Neural cell (in vitro differentiated cells): ENCODE measurements around the gene ITGAD. TPM values are rescaled to one million over a fixed set of nuclear protein-coding genes. Genes with fewer than 3 reads are reported as not detected.

Experiments
- H2AFZ ChIP-seq: fragments of 200-600, 300-800 bp; sonication (generic), shearing (Covaris generic); 2 replicates; pipeline ENCODE4 v1.6.0; 2014; ENCODE audit warnings: low read depth, mild to moderate bottlenecking, antibody characterized with exemption, low read length, moderate library complexity
- H3F3A ChIP-seq: fragments of 200-600 bp; shearing (Covaris generic); 2 replicates; pipeline ENCODE4 v1.6.1; 2016; ENCODE audit warnings: mild to moderate bottlenecking, moderate library complexity, mixed read lengths, antibody characterized with exemption, low read length; ENCODE audit not compliant: insufficient read depth, poor library complexity, severe bottlenecking
- H3K27ac ChIP-seq: fragments of 200-600, 300-800 bp; sonication (generic), shearing (Covaris generic); 2 replicates; pipeline ENCODE4 v1.5.1; 2014; ENCODE audit warnings: mild to moderate bottlenecking, low read length, moderate library complexity
- H3K27me3 ChIP-seq: fragments of 300-800, 200-600 bp; sonication (generic), shearing (Covaris generic); 2 replicates; pipeline ENCODE4 v1.6.0; 2014; ENCODE audit warnings: mild to moderate bottlenecking, low read depth, low read length, moderate library complexity; ENCODE audit not compliant: insufficient read depth
- H3K36me3 ChIP-seq: fragments of 300-800, 200-600 bp; sonication (generic), shearing (Covaris generic); 2 replicates; pipeline ENCODE4 v1.5.1; 2014; ENCODE audit warnings: mild to moderate bottlenecking, antibody characterized with exemption, low read length, moderate library complexity; ENCODE audit not compliant: insufficient read depth
- H3K4me2 ChIP-seq: fragments of 300-800, 200-600 bp; sonication (generic), shearing (Covaris generic); 2 replicates; pipeline ENCODE4 v1.6.0; 2014; ENCODE audit warnings: mild to moderate bottlenecking, low read length
- H3K4me3 ChIP-seq: fragments of 300-800, 200-600 bp; sonication (generic), shearing (Covaris generic); 2 replicates; pipeline ENCODE4 v1.5.1; 2014; ENCODE audit warnings: mild to moderate bottlenecking, low read length, moderate library complexity
- H3K79me2 ChIP-seq: fragments of 200-600 bp; shearing (Covaris generic); replicated peaks from 2 replicates; pipeline ENCODE4 v1.6.0; 2014; ENCODE audit warnings: mild to moderate bottlenecking, low read length, moderate library complexity; ENCODE audit not compliant: insufficient read depth
- H3K9ac ChIP-seq: fragments of 300-800, 200-600 bp; sonication (generic), shearing (Covaris generic); 2 replicates; pipeline ENCODE4 v1.6.1; 2016; ENCODE audit warnings: mild to moderate bottlenecking, low read length, mixed read lengths
- H3K9me2 ChIP-seq: fragments of 200-600 bp; shearing (Covaris generic); 2 replicates; pipeline ENCODE4 v1.6.1; 2016; ENCODE audit warnings: mild to moderate bottlenecking, low read length, mixed read lengths; ENCODE audit not compliant: insufficient read depth
- H3K9me3 ChIP-seq: fragments of 200-600, 300-800 bp; sonication (generic), shearing (Covaris generic); 2 replicates; pipeline ENCODE4 v1.6.1; 2016; ENCODE audit warnings: mild to moderate bottlenecking, mixed run types, low read length, moderate library complexity, mixed read lengths
- H4K20me1 ChIP-seq: fragments of 200-600 bp; shearing (Covaris generic); 2 replicates; pipeline ENCODE4 v1.6.1; 2016; ENCODE audit warnings: mild to moderate bottlenecking, mixed run types; ENCODE audit not compliant: insufficient read depth
- EP300 ChIP-seq: fragments of 450-650 bp; conservative IDR thresholded peaks from 2 replicates; pipeline ENCODE4 v1.6.1; 2014; ENCODE audit warnings: antibody characterized with exemption, mild to moderate bottlenecking, moderate library complexity; ENCODE audit not compliant: poor library complexity, severe bottlenecking
- EZH2 ChIP-seq: fragments of 200-600, 300-800 bp; shearing (Covaris generic), sonication (generic); IDR thresholded peaks from 2 replicates; pipeline ENCODE4 v1.6.1; 2014; ENCODE audit warnings: antibody characterized with exemption, low read length, borderline replicate concordance, mild to moderate bottlenecking; ENCODE audit not compliant: insufficient read depth, poor library complexity, severe bottlenecking
- MXI1 ChIP-seq: fragments of 450-650 bp; conservative IDR thresholded peaks from 2 replicates; pipeline ENCODE4 v1.6.1; 2014; ENCODE audit warnings: antibody characterized with exemption, mild to moderate bottlenecking; ENCODE audit not compliant: poor library complexity, severe bottlenecking
- POLR2AphosphoS5 ChIP-seq: IDR thresholded peaks from 2 replicates; pipeline ENCODE4 v1.6.1; 2012
- RAD21 ChIP-seq: fragments of 450-650 bp; conservative IDR thresholded peaks from 2 replicates; pipeline ENCODE4 v1.6.1; 2014; ENCODE audit warnings: antibody characterized with exemption, mild to moderate bottlenecking, moderate library complexity
- SMC3 ChIP-seq: fragments of 450-650 bp; conservative IDR thresholded peaks from 2 replicates; pipeline ENCODE4 v1.6.1; 2014; ENCODE audit warnings: antibody characterized with exemption, mild to moderate bottlenecking, moderate library complexity; ENCODE audit not compliant: poor library complexity
- TAF1 ChIP-seq: IDR thresholded peaks from 2 replicates; pipeline ENCODE4 v1.6.1; 2012; ENCODE audit warnings: low read depth
- polyA plus RNA-seq: library from polyadenylated mRNA; depleted of rRNA; stranded (reverse); fragments of >200 nt; gene quantifications from 2 replicates; pipeline ENCODE4 v1.2.3, GENCODE V29; 2014
- TF ChIP-seq, protein P1 (sequence below): fragments of 450-650 bp; IDR thresholded peaks from 2 replicates; pipeline ENCODE4 v1.5.1; 2014; ENCODE audit warnings: antibody characterized with exemption, mild to moderate bottlenecking, moderate library complexity; ENCODE audit not compliant: poor library complexity, severe bottlenecking
- TF ChIP-seq, protein P2 (sequence below): IDR thresholded peaks from 2 replicates; pipeline ENCODE4 v1.6.1; 2012; ENCODE audit warnings: borderline replicate concordance

Gene ITGAD
- polyA plus RNA-seq, 1 donor from 2014 or later, result not detected

DNA sequence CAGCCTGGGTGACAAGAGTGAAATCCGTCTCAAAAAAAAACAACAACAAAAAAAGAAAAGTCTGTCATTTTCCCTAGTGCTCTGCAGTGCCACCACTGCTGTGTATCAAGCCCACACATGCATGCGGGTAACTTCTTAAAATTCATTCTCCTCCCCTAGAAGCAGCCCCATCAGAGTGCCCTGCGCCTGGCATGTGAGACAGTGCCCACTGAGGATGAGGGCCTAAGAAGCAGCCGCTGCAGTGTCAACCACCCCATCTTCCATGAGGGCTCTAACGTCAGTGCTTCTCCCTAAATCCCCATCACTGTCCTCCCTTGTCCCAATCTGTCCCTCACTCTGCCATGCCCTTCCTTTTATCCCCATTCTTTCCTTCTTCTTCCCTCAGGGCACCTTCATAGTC lies 24.8 kb downstream of the ITGAD start:
- no peaks in the 10 kb centered on the region for H3K79me2 ChIP-seq
- H3K9me3 ChIP-seq, result no peaks in the 10 kb centered on the region
- TF ChIP-seq TAF1 (no peak), MXI1 (no peak), POLR2AphosphoS5 (no peak), EZH2 (no peak), SMC3 (no peak), EP300 (no peak), RAD21 (no peak)
- TF ChIP-seq, protein P1, sequence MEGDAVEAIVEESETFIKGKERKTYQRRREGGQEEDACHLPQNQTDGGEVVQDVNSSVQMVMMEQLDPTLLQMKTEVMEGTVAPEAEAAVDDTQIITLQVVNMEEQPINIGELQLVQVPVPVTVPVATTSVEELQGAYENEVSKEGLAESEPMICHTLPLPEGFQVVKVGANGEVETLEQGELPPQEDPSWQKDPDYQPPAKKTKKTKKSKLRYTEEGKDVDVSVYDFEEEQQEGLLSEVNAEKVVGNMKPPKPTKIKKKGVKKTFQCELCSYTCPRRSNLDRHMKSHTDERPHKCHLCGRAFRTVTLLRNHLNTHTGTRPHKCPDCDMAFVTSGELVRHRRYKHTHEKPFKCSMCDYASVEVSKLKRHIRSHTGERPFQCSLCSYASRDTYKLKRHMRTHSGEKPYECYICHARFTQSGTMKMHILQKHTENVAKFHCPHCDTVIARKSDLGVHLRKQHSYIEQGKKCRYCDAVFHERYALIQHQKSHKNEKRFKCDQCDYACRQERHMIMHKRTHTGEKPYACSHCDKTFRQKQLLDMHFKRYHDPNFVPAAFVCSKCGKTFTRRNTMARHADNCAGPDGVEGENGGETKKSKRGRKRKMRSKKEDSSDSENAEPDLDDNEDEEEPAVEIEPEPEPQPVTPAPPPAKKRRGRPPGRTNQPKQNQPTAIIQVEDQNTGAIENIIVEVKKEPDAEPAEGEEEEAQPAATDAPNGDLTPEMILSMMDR, result no peak
- TF ChIP-seq, protein P2, sequence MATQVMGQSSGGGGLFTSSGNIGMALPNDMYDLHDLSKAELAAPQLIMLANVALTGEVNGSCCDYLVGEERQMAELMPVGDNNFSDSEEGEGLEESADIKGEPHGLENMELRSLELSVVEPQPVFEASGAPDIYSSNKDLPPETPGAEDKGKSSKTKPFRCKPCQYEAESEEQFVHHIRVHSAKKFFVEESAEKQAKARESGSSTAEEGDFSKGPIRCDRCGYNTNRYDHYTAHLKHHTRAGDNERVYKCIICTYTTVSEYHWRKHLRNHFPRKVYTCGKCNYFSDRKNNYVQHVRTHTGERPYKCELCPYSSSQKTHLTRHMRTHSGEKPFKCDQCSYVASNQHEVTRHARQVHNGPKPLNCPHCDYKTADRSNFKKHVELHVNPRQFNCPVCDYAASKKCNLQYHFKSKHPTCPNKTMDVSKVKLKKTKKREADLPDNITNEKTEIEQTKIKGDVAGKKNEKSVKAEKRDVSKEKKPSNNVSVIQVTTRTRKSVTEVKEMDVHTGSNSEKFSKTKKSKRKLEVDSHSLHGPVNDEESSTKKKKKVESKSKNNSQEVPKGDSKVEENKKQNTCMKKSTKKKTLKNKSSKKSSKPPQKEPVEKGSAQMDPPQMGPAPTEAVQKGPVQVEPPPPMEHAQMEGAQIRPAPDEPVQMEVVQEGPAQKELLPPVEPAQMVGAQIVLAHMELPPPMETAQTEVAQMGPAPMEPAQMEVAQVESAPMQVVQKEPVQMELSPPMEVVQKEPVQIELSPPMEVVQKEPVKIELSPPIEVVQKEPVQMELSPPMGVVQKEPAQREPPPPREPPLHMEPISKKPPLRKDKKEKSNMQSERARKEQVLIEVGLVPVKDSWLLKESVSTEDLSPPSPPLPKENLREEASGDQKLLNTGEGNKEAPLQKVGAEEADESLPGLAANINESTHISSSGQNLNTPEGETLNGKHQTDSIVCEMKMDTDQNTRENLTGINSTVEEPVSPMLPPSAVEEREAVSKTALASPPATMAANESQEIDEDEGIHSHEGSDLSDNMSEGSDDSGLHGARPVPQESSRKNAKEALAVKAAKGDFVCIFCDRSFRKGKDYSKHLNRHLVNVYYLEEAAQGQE, result no peak
- H3K9me2 ChIP-seq, result no peaks in the 10 kb centered on the region
- no peak overlapping the region for H3K4me3 ChIP-seq
- no peaks in the 10 kb centered on the region for H3K36me3 ChIP-seq
- no peak overlapping the region for H3K27ac ChIP-seq
- H3K9ac ChIP-seq, result no peak overlapping the region
- H2AFZ ChIP-seq, result no peak overlapping the region
- no peaks in the 10 kb centered on the region for H3F3A ChIP-seq
- H3K27me3 ChIP-seq, result no peaks in the 10 kb centered on the region
- no peak overlapping the region for H3K4me2 ChIP-seq
- H4K20me1 ChIP-seq, result no peaks in the 10 kb centered on the region

DNA sequence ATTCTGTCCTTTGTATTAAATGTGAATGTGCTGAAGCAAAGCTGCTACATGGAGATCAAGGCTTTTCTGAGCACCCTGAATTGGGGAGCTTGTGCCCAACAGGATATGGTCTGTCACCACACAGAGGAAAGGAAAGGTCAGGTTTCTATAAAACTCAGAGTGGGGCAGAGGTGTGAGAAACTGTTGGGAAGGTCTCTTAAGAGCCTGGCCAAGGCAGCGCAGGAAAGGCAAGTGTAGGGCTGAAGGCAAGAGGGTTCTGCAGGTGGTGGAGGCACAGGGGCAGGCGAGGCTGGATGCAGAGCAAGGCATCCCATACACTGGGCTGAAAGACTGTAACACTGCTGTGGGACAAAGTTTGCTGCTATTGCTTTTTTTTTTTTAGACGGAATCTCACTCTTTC lies 26.9 kb downstream of the ITGAD start:
- TF ChIP-seq POLR2AphosphoS5 (no peak), EP300 (no peak), RAD21 (no peak), SMC3 (no peak), MXI1 (no peak), EZH2 (no peak)
- TF ChIP-seq, protein P1, result no peak
- TF ChIP-seq, protein P2, result no peak

More for the DNA sequence above, 26.9 kb downstream of the ITGAD start:
- Histone ChIP-seq H3K4me3 (no peak overlapping the region), H3K4me2 (no peak overlapping the region), H4K20me1 (no peaks in the 10 kb centered on the region), H3K9me2 (no peaks in the 10 kb centered on the region), H3K9ac (no peak overlapping the region), H3K36me3 (no peaks in the 10 kb centered on the region), H3K27ac (no peak overlapping the region), H3F3A (no peaks in the 10 kb centered on the region), H3K27me3 (no peaks in the 10 kb centered on the region), H3K79me2 (no peaks in the 10 kb centered on the region), H2AFZ (no peak overlapping the region), H3K9me3 (no peaks in the 10 kb centered on the region)
